Stimulated activated CD4-positive, alpha-beta T cell treated with anti-CD3 and anti-CD28 coated beads, Interleukin-4, amount 100 ng/mL, for 4 hours (primary cell): ENCODE data around the gene EFS.
"Not testable (repeated sequence)": the region's sequence is repeated elsewhere in the genome, so short reads cannot be mapped to it uniquely, and the experiment has no call there.

Experiments
- DNase-seq, 2 experiments: peaks; one replicate each; pipeline ENCODE4 v3.0.0-alpha.2; 2020

The EFS gene, protein sequence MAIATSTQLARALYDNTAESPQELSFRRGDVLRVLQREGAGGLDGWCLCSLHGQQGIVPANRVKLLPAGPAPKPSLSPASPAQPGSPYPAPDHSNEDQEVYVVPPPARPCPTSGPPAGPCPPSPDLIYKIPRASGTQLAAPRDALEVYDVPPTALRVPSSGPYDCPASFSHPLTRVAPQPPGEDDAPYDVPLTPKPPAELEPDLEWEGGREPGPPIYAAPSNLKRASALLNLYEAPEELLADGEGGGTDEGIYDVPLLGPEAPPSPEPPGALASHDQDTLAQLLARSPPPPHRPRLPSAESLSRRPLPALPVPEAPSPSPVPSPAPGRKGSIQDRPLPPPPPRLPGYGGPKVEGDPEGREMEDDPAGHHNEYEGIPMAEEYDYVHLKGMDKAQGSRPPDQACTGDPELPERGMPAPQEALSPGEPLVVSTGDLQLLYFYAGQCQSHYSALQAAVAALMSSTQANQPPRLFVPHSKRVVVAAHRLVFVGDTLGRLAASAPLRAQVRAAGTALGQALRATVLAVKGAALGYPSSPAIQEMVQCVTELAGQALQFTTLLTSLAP

DNA sequence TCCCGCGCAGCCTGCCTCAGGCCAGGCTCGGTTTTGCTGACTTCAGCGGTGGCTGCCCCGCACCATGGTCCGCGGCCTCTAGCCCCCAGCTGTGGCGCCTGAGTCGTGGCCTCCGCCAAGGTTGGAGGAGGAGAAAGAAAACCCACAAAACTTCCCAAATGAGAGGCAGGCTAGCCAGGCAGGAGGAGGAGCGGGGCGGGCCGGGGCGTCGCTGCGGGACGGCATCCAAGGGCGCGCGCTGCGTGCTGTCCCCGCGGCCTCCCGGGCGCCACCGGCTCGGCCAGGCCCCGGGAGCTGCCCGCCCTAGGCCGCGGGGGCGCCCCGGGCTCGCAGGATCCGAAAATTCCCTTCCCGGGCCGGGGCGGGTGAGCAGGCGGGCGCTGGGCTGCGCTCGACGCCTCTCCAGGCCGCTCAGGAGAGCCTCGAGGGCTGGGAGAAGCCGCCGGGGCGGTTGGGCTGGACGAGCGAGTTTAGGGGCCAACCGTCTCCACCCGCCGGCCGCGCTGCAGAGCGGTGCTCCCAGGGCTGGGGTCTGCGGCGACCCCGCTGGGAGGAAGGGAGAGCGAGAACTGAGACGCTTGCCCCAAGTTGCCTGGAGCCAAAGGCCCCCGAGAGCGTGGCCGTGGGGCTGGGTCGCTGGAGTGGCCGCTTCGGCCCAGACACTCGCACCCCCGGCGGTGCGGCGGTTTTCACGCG lies at the start of gene EFS:
Gene EFS (minus strand): TSS at position 137 of the 696 bp plus-strand sequence. CDS start 147 bp downstream, outside the sequence.
- DNase-seq = no peak

DNA sequence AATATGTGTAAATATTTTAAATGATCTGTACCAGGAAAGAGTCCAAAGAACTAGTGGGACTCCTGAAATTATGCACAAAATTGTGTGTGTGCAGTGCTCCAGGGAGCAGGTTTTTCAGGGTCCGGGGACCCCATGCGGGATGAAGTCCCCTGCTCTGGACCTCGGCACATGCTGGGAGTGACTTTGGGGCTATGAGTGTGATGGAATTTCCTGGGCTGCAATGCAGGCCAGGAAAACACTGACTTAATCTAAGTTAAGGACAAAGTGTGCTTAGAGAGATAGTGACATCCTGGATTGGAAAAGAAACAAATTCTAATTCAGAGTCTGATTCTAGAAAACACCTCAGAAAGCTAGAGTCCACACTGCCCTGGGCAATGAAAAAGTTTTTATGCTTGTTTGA lies 49.3 kb upstream of the EFS start:
- no peak for DNase-seq

DNA sequence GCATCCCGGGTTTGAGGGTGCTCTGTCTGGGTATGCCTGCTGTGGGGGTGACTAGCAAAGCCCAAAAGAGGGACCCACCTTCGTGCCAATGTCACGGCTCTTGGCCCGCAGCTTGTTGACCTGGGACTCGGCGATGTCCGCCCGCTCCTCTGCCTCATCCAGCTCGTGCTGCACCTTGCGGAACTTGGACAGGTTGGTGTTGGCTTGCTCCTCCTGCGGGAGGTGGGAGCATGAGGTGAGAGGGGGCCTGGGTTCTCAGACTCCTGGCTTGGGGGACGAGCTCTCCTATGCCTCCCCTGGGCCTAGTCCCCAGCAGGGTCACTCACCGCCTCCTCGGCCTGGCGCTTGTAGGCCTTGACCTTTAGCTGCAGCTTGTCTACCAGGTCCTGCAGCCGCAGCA lies 48.7 kb upstream of the EFS start:
- no peak for DNase-seq

DNA sequence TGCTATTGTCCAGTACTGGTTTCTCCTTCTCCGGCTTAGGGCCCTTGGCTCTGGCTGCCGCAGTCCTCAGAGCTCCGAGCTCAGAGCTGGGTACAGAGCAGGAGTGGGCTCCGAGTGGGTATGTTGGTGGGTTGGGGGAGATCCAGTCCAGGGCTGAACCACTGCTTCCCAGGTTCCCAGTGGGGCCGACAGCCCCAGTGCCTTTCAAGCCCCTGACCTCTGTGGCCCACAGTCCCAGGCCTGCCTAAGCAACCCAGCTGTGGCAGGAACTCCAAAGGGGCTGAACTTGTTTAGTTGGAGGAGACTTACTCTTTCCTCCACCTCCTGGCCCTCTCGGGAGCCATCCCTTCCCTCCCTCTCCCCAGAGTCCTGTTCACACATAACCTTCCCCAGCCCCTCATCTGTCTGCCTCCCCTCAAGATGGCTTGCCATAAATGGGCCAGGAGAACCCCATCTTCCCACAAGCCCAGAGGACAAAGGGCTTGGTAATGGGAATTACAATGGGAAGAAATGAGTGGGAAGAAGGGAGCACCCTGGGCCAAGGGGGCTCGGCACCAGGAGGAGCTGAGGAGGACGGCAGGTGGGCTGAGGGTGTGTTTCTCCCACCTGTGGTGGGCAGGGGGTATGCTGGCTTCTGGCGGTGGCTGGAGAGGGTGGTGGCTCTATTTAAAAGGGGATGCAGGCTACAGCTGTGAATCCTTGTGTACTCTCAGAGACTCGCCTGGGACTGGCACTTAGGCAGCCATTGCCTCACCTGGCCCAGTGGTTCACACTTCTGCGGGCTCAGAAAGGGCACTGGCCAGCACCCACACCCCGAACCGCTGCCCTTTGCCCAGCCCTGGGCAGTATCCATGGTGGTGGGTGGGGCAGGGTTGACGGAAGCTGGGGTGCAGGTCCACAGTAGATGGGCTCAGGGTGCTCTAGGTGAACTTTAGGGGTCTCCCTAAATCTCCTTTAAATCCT lies 46.9 kb upstream of the EFS start:
- no peak for DNase-seq

DNA sequence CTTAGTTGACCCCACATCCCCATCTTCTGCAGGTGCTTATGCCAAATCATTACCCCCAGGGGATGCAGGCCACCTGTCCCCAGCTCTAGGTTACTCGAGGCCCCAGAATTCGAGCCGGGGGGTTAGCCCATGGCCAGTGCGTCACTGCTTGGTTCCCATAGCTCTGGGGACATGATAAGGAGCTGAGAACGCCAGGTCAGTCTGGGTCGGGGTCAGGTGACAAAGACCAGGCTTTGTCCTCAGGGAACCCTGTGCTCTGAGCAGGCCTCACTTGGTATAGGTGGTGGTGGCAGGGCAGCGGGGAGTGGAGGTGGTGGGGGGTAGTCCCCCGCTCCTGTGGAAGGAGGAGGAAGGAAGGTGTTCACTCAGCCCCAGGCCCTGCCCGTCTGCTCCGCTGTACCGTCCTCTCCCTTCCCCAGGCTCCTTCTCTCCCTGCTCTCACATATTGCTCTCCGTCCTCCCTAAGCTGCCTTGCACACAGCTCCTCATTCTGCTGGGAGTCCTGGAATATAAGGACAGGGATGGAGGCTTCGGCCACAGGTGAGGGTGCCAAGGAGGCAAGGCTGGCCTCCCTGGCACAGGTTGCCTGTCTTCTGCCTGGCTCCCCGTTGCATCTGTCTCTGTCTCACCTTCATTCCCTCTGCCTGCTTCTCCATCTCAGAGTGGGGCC lies 45.1 kb upstream of the EFS start:
- DNase-seq = no peak

DNA sequence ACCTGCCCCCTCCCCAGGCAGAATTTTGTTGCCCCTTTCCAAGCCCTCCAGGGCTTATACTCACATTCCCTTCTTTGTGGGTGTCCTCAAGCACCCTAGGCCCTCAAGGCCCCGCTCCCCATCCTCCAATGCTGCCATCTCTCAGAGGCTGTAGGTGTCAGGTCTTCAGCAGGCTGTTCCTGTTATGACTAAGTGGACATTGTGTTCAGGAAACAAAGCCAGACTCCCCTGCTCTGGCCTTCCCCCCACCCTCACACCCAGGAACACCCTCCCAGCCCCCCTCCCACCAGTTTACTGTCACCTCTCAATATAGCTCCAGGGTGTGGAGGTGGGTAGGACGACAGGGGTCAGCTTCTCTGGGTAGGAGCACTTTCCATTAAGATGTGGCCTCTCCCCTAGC lies 44.5 kb upstream of the EFS start:
- DNase-seq = no peak

DNA sequence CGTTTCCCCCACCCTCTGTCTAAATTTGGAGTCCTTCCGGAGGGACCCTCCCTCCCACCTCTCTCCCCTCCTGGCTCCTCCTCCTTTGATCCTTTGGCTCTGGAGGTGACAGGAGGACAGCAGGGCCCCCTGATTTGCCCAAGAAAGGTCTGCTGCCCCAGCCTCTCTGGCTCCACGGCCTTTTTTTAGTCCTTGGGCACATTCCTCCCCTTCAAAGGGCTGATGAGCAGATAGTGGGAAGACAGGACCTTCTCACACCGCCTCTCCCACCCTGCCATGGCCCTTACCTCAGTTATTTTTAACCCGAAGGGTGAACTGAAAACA lies 43.3 kb upstream of the EFS start:
- no peak for DNase-seq

DNA sequence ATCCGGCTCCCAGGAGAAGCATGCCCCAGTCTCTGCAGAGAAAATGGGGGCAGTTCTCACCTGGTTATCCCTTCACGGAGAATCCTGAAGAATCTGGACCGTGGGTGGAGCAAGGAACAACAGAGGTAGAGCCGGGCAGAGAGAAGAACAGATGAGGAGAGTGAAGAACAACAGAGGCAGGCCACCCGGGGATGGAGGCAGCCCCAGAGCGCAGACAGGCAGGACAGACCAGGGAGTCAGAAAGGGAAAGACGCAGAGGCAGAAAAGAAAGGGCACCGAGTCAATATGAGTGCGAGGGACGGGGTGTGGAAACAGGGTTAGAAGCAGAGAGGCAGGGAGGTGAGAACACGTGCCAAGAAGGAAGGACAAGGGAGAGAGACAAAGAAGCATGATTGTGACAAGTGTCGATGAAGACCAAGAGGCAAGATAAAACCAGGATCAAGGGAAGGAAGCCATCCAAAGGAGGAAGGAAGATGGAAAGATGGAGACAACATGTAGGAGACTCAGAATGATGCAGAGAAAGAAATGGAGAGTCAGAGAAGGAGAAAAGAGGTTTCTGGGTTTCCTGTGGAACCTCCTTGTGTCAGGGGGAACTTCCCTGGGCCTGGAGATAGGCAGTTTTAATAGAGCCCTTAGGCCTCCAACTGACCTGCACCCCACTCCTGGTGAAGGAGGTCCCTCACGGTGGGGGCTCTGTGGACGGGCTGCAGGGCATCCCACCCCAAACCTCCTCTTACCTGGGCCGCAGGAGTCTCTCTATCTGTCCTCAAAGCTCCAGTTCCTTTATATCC lies 42.7 kb upstream of the EFS start, which contains the start of gene MYH6:
Gene MYH6 (minus strand): TSS at position 758 of the 791 bp plus-strand sequence. CDS start 1,050 bp downstream, outside the sequence.
- no peak for DNase-seq

DNA sequence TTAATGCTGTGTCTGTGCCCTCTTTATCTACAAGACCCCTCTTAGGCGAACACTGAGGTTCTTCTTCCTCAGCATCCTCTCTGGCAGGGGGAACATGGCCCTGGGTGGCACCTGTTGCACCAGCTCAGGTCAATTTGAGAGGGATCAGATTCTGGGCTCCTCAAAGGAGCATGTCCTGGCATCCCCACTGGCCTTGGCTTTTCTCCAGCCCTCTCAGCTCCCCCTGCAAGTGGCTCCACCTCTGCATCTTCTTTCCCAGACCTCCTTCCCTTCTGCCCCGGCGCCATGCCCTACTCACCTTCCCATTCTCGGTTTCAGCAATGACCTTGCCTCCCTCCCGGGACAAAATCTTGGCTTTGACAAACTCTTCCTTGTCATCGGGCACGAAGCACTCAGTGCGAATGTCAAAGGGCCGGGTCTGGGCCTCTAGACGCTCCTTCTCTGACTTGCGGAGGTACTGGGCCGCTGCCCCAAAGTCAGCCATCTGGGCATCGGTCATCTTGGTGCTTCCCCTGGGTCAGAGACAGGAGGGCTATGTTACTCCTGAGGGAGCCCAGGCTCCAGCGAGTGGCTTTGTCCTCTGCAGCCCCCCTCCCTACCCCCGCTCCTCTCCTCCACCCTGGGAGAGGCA lies 41.9 kb upstream of the EFS start:
- DNase-seq = no peak

DNA sequence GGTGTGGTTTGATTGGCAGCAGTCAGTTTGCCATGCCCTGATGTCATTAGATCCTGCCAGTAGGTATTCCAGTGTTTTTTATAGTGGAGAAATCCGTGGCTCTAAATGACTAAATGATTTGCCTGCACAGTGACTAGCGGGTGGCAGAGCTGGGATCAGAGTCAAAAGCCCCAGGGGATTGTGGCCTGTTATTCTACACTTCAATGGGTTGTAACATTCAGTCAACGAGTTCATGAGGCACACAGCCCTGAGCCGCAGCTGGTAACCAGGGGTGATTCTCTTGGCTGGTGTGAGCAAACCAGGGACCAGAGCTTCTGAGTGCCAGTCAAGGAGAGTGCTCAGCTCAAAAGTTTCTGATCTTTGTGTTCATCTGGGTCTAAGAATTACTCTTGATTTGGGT lies 41.3 kb upstream of the EFS start:
- no peak for DNase-seq

DNA sequence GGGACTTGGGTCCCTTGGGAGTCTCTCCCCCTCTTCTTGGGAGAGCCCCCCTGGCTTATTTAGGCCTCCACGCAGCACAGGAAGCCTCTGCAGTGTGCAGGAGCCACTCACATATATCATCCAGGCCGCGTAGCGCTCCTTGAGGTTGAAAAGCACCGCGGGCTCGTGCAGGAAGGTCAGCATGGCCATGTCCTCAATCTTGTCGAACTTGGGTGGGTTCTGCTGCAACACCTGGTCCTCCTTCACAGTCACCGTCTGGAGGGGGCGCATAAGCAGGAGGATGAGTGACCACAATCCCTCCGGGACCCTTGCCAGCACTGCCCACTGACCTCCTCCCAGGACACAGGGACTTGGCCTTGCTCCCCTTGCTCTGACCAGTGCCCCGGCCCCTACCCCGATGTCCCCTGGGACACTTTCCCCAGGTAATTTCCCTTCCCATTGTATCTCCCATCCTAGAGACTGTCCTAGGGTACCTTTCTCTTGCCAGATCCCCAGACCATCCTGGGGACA lies 40.6 kb upstream of the EFS start:
- no peak for DNase-seq

DNA sequence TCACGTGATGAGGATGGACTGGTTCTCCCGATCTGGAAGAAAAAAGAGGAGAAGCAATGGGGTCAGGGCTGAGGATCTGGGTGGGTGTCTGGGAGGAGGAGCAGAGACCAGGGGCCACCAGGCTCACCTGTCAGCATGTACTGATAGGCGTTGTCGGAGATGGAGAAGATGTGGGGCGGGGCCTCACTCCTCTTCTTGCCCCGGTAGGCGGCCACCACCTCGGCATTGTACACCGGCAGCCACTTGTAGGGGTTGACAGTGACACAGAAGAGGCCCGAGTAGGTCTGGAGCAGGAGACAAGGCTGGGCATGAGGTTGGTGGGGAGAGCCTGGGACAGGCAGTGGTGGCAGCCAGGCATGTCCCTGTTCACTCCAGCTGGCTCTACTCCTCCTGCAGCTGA lies 40.1 kb upstream of the EFS start:
- DNase-seq = no peak

DNA sequence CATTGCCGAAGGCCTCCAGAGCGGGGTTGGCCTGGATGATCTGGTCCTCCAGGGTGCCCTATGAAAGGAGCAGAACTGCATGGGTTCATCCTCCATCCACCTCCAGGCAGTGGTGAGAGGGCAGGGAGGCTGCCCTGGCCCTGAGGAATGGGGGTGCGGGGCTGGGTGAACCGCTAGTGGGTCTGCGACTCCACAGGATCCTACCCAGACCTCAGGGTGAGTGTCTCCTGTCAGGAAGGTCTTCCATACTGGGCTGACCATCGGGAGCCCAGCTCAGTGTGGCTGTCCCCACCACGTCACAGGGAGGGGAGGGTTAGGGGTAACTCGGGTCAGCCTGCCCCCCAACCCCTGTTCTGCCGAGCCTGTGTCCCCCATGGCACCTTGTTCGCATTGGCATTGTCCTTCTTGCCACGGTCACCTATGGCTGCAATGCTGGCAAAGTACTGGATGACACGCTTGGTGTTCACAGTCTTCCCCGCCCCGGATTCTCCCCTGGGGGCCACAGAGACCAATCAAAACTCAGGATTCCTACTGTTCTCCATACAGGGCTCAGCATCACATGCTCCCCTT lies 39.4 kb upstream of the EFS start:
- DNase-seq = no peak

DNA sequence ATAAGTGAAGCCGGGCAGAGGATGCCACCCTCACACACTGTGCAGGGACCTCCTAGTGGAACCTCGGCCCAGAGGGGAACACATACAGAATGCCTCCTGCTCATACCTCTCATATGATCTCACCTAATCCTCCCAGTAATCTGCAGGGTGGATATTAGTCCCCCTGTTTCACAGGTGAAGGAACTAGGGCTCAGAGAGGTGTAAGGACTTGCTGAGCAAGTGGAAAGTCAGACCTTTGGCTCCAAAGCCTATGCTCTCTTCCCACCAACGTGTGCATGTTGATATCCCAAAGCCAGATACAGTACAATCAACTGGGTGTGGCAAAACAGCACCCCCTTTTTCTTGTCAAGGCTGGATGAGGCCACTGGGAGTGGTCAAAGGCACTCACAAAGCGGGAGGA lies 38.9 kb upstream of the EFS start:
- no peak for DNase-seq

DNA sequence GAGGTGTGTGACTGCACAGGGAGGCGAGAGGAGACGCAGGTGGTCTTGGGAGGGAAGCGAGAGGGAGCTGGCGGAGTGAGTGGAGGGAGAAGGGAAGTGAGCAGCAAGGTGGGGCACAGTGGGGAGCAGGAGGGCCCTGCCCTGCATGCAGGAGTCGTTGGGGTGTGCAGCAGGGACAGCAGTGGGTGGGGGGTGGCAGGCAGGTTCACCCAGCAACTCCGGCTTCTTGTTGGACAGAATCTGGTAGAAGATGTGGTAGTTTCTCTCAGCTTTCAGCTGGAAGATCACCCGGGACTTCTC lies 38.1 kb upstream of the EFS start:
- no peak for DNase-seq

DNA sequence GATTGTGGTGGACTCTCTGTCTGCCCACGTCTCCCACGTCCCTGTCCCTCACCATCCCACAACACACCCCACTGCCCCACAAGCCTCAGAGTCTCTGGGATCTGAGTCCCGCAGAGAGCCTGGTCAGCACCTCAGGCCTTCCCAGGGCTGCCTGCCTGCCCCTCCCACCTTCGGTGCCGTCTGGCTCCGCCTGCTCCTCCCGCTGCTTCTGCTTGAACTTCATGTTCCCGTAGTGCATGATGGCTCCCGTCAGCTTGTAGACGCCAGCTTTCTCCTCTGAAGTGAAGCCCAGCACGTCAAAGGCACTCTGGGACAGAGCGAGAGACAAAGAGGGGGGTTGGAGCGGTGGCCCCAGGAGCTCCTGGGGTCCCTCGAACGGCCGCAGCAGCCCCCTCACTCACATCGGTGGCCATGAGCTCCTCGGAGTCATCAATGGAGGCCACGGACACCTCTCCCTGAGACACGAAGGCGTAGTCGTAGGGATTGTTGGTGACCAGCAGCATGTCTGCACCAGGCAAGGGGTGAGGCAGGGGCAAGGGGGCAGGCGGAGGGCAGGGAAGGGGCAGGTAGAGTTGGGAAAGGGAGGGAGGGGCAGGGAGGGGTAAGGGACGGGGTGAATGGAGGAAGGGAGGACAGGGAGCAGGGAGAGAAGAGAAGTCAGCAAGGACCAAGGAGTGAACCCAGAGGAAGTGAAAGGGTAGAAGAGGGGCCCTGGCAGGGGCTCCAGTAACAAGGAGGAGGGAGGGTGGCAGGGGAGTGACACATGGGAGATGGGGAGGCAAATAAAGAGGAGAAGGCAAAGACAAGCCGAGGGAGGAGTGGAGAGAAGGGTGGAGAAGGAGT lies 37.5 kb upstream of the EFS start:
- DNase-seq = no peak

DNA sequence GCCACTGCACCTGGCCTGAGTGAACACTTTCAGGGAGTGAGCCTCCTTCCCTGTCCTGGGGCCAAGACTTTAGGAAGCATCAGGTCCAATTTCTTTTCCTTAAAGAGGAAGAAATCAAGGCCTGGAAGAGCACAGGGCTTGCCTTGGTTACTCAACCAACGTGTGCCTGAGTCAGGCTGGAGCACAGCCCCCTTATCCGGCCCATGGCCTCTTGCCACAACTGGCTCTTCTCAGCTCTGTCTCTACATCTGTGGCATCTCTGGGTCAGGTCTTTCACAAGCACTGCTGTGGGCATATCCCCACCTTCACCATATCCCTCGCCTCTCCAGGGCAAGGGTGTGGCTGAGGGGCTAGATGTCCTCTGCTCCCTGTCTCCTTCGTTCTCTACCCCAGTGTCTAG lies 36.3 kb upstream of the EFS start:
- DNase-seq = no peak

DNA sequence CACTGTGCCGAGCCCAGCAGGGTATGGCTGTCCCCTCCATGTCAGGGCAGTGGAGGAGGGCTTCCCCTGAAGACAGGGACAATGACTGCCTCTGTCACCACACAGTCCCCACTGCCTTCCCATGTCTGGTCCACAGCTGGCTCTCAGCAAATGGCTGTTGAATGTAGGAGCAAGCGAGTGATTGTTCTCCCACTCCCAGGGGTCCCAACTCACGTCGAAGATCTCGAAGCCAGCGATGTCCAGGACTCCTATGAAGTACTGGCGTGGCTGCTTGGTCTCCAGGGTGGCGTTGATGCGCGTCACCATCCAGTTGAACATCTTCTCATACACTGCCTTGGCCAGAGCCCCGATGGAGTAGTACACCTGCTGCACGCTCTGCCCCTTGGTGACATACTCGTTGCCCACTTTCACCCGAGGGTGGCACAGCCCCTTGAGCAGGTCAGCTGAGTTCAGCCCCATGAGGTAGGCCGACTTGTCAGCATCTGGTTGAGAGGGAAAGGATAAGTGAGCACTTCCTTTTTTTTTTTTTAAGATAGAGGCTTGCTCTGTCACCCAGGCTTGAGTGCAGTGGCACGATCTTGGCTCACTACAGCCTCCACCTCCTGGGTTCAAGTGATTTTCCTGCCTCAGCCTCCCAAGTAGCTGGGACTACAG lies 35.7 kb upstream of the EFS start:
- DNase-seq = not testable (repeated sequence)

DNA sequence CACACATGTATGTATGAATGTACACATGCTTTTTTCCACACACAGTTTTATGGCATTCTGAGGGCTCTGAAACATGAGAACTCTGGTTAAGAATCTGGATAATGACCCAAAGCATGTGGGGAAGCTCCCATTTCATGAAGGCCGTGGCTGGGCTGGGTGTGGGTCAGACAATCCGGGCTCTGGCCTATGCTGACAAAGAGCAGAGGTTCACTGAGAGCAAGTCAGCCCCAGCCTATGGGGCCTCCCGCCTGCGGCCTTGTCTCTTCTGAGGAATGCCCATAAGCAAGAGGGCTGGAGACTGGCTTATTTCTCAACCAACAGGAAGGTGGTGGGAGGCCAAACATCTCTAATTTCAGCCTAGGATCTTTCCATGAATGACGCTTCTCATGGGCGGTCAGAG lies 34.6 kb upstream of the EFS start:
- DNase-seq = no peak
